MCF 10A (cell line): ENCODE results near the gene DIP2B. TPM values are rescaled to one million over a fixed set of nuclear protein-coding genes. Genes with fewer than 3 reads are reported as not detected.

Experiments used
- BruUV-seq: library from RNA; stranded (reverse); fragments of 400-500 nt; replicated peaks from 2 replicates; lab custom pipeline; 2021; lab: Mats Ljungman, UMichigan
- CTCF ChIA-PET: fragments of 300-600 bp; sonication (Branson Sonifier 250); formaldehyde crosslinking; extraction: SDS; loops from one replicate; lab custom pipeline; 2021; ENCODE audit warnings: antibody characterized with exemption, inconsistent platforms; lab: Yijun Ruan, JAX
- POLR2A ChIA-PET: fragments of 300-600, 350-650 bp; sonication (Branson Sonifier 250); formaldehyde crosslinking; extraction: SDS; loops from one replicate; lab custom pipeline; 2020; ENCODE audit warnings: antibody characterized with exemption, inconsistent platforms; lab: Yijun Ruan, JAX
- DNase-seq: peaks from one replicate; pipeline ENCODE4 v3.0.0-alpha.2; 2018; ENCODE audit not compliant: unreplicated experiment
- H3K27ac Mint-ChIP-seq: one replicate; pipeline ENCODE4 v1.8.0; 2022; ENCODE audit warnings: mild to moderate bottlenecking, low read depth, mixed read lengths; ENCODE audit not compliant: unreplicated experiment
- H3K27me3 Mint-ChIP-seq: one replicate; pipeline ENCODE4 v1.8.0; 2022; ENCODE audit warnings: mixed read lengths; ENCODE audit not compliant: insufficient read depth, unreplicated experiment
- H3K36me3 Mint-ChIP-seq: one replicate; pipeline ENCODE4 v1.8.0; 2022; ENCODE audit warnings: mild to moderate bottlenecking, moderate library complexity, mixed read lengths; ENCODE audit not compliant: insufficient read depth, unreplicated experiment
- H3K4me1 Mint-ChIP-seq: one replicate; pipeline ENCODE4 v1.8.0; 2022; ENCODE audit warnings: mixed read lengths; ENCODE audit not compliant: insufficient read depth, unreplicated experiment
- H3K4me3 Mint-ChIP-seq: one replicate; pipeline ENCODE4 v1.8.0; 2022; ENCODE audit warnings: mild to moderate bottlenecking, moderate library complexity, mixed read lengths; ENCODE audit not compliant: unreplicated experiment
- H3K9me3 Mint-ChIP-seq: one replicate; pipeline ENCODE4 v1.8.0; 2022; ENCODE audit warnings: mixed read lengths; ENCODE audit not compliant: unreplicated experiment
- CTCF ChIP-seq: fragments of 200-600 bp; IDR thresholded peaks from one replicate; pipeline ENCODE4 v1.8.0; 2022; ENCODE audit warnings: antibody characterized with exemption, mild to moderate bottlenecking; ENCODE audit not compliant: unreplicated experiment
- intact Hi-C: fragments of 100-400 bp; cut with micrococcal nuclease; formaldehyde crosslinking; loops from 2 replicates; pipeline ENCODE4 v1.14.1; 2022
- total RNA-seq: library from RNA; stranded (reverse); gene quantifications from 2 replicates; pipeline ENCODE4 v1.2.3, GENCODE V29; 2022

DIP2B gene
- total RNA-seq, 1 experiment from 2014 or later = 18.8 TPM

- TF ChIP-seq CTCF = no peak
- no TSS peak for BruUV-seq
- Mint-ChIP-seq H3K4me1 (peaks cover 14% of the 10 kb centered on the region), H3K27ac (peak overlapping the region; percentile 95), H3K4me3 (peak overlapping the region; percentile 61), H3K27me3 (no peaks in the 10 kb centered on the region), H3K36me3 (peaks cover 68% of the 10 kb centered on the region), H3K9me3 (no peaks in the 10 kb centered on the region)
- ChIA-PET POLR2A (interaction anchor here (1.0 to 3.5 kb wide), 6 partner anchors 8 to 90 kb away, joined by 3 to 19 read pairs (median 4); partner anchors contain the start of gene ATF1), CTCF (interaction anchor here (1.4 kb wide), 1 partner anchor 18 kb away, joined by 3 read pairs; no protein-coding TSS in a partner anchor)
- DNase-seq = peak; percentile 90
- intact Hi-C loops = no loop called here
Measured at GRCh38 chr12:50732591-50732990, 227.8 kb downstream of the DIP2B start.

- Mint-ChIP-seq H3K4me3 (no peak overlapping the region), H3K27me3 (no peaks in the 10 kb centered on the region), H3K4me1 (peaks cover 14% of the 10 kb centered on the region), H3K9me3 (no peaks in the 10 kb centered on the region), H3K27ac (no peak overlapping the region), H3K36me3 (peaks cover 68% of the 10 kb centered on the region)
- BruUV-seq = no TSS peak
- ChIA-PET POLR2A (interaction anchor here (3.5 kb wide), 1 partner anchor 31 kb away, joined by 19 read pairs; the partner anchor contains the start of gene ATF1), CTCF (interaction anchor here (1.2 kb wide), 1 partner anchor 78 kb away, joined by 3 read pairs; no protein-coding TSS in a partner anchor)
- DNase-seq = no peak
- intact Hi-C loops = loop anchor here (1.0 kb wide), 1 partner anchor 229 kb away; the partner anchor contains the start of gene DIP2B
- TF ChIP-seq CTCF = no peak
Measured at GRCh38 chr12:50733706-50734105, 228.9 kb downstream of the DIP2B start.

GRCh38 chr12:50734409-50735263 lies 229.9 kb downstream of the DIP2B start:
- ChIA-PET CTCF (interaction anchor here (0.6 to 1.3 kb wide), 6 partner anchors 11 to 251 kb away, joined by 3 read pairs; no protein-coding TSS in a partner anchor), POLR2A (interaction anchor here (0.6 kb wide), 1 partner anchor 75 kb away, joined by 4 read pairs; no protein-coding TSS in a partner anchor)
- DNase-seq = peak; percentile 51
- intact Hi-C loops = loop anchor here (1.0 kb wide), 1 partner anchor 230 kb away; the partner anchor contains the start of gene DIP2B
- Mint-ChIP-seq H3K27me3 (no peaks in the 10 kb centered on the region), H3K4me1 (peaks cover 14% of the 10 kb centered on the region), H3K27ac (no peak overlapping the region), H3K4me3 (no peak overlapping the region), H3K36me3 (peaks cover 69% of the 10 kb centered on the region), H3K9me3 (no peaks in the 10 kb centered on the region)
- peak; percentile 59 for TF ChIP-seq CTCF
- BruUV-seq = no TSS peak

GRCh38 chr12:50739611-50740010 lies 234.8 kb downstream of the DIP2B start:
- ChIA-PET POLR2A (no interaction called here), CTCF (no interaction called here)
- DNase-seq = peak; percentile 7
- no peaks in the 10 kb centered on the region for H3K27me3 Mint-ChIP-seq
- H3K9me3 Mint-ChIP-seq = no peaks in the 10 kb centered on the region
- peaks cover 84% of the 10 kb centered on the region for H3K36me3 Mint-ChIP-seq
- TF ChIP-seq CTCF = no peak
- H3K4me3 Mint-ChIP-seq = no peak overlapping the region
- no TSS peak for BruUV-seq
- intact Hi-C loops = no loop called here
- peaks cover 4% of the 10 kb centered on the region for H3K4me1 Mint-ChIP-seq
- no peak overlapping the region for H3K27ac Mint-ChIP-seq
